ENCODE results near the gene RAD51D.
"Not testable (repeated sequence)": the region's sequence is repeated elsewhere in the genome, so short reads cannot be mapped to it uniquely, and the experiment has no call there.

Gene RAD51D

GRCh38 chr17:35141681-35142466, 22.2 kb upstream of the RAD51D start, which contains the start of gene NLE1:
Gene NLE1 (minus strand): TSS chr17:35142303. CDS start chr17:35142275, 28 bp downstream.
- DNase-seq: peak; percentile 84

- no peak for DNase-seq
Measured at GRCh38 chr17:35138218-35138617, 18.6 kb upstream of the RAD51D start.

- DNase-seq: no peak
Measured at GRCh38 chr17:35135322-35135721, 15.7 kb upstream of the RAD51D start.

GRCh38 chr17:35132816-35133550, 13.3 kb upstream of the RAD51D start:
- DNase-seq: no peak

GRCh38 chr17:35132099-35132498, 12.4 kb upstream of the RAD51D start:
- DNase-seq: no peak

- DNase-seq: no peak
Measured at GRCh38 chr17:35130392-35130791, 10.7 kb upstream of the RAD51D start.

GRCh38 chr17:35129973-35130351, 10.3 kb upstream of the RAD51D start:
- DNase-seq: no peak

GRCh38 chr17:35129154-35129972, 9.7 kb upstream of the RAD51D start:
- DNase-seq: no peak

- no peak for DNase-seq
Measured at GRCh38 chr17:35127751-35128514, 8.3 kb upstream of the RAD51D start.

GRCh38 chr17:35121315-35121714, 1.7 kb upstream of the RAD51D start, which contains the start of gene FNDC8:
Gene FNDC8 (plus strand): TSS chr17:35121615. CDS start chr17:35121694, 79 bp downstream.
- no peak for DNase-seq

GRCh38 chr17:35117984-35118383, 1.7 kb downstream of the RAD51D start:
- DNase-seq: peak; percentile 22

- DNase-seq: no peak
Measured at GRCh38 chr17:35116845-35117244, 2.8 kb downstream of the RAD51D start.

- DNase-seq: not testable (repeated sequence)
Measured at GRCh38 chr17:35110791-35111190, 8.9 kb downstream of the RAD51D start.

GRCh38 chr17:35104844-35105450, 14.7 kb downstream of the RAD51D start:
- no peak for DNase-seq

- DNase-seq: no peak
Measured at GRCh38 chr17:35103271-35103670, 16.4 kb downstream of the RAD51D start.

- DNase-seq: no peak
Measured at GRCh38 chr17:35101725-35102124, 17.9 kb downstream of the RAD51D start.

- DNase-seq: no peak
Measured at GRCh38 chr17:35101036-35101435, 18.6 kb downstream of the RAD51D start.

GRCh38 chr17:35099908-35100307, 19.8 kb downstream of the RAD51D start:
- DNase-seq: no peak

- DNase-seq: no peak
Measured at GRCh38 chr17:35097776-35098175, 21.9 kb downstream of the RAD51D start.

- DNase-seq: no peak
Measured at GRCh38 chr17:35095741-35096140, 23.9 kb downstream of the RAD51D start.

GRCh38 chr17:35094902-35095301, 24.8 kb downstream of the RAD51D start:
- no peak for DNase-seq

GRCh38 chr17:35090707-35091106, 29.0 kb downstream of the RAD51D start:
- not testable (repeated sequence) for DNase-seq

Measured in CD4-positive, alpha-beta T cell treated with Interferon gamma for 1 hour (primary cell).